Activated naive CD4-positive, alpha-beta T cell treated with anti-CD3 and anti-CD28 coated beads, Interleukin-2, amount 50 U/mL, for 24 hours (primary cell): Measurements from ENCODE around the gene PPP1R12B.
"Not testable (repeated sequence)": the region's sequence is repeated elsewhere in the genome, so short reads cannot be mapped to it uniquely, and the experiment has no call there.

Experiments used
- H3K27ac Mint-ChIP-seq: one replicate; pipeline ENCODE4 v1.8.0; 2021; ENCODE audit warnings: mild to moderate bottlenecking, mixed read lengths
- H3K27me3 Mint-ChIP-seq: one replicate; pipeline ENCODE4 v1.8.0; 2021; ENCODE audit warnings: mixed read lengths
- H3K36me3 Mint-ChIP-seq: one replicate; pipeline ENCODE4 v1.8.0; 2021; ENCODE audit warnings: mixed read lengths
- H3K4me1 Mint-ChIP-seq: one replicate; pipeline ENCODE4 v1.8.0; 2021; ENCODE audit warnings: mixed read lengths
- H3K4me3 Mint-ChIP-seq: one replicate; pipeline ENCODE4 v1.8.0; 2021; ENCODE audit warnings: mild to moderate bottlenecking, mixed read lengths
- H3K9me3 Mint-ChIP-seq: one replicate; pipeline ENCODE4 v1.8.0; 2021; ENCODE audit warnings: mixed read lengths

PPP1R12B gene

GRCh38 chr1:202370906-202371305, 22.4 kb downstream of the PPP1R12B start:
- not testable (repeated sequence) for H3K36me3 Mint-ChIP-seq, H3K27ac Mint-ChIP-seq, H3K4me3 Mint-ChIP-seq, H3K9me3 Mint-ChIP-seq, H3K27me3 Mint-ChIP-seq, H3K4me1 Mint-ChIP-seq

DNA sequence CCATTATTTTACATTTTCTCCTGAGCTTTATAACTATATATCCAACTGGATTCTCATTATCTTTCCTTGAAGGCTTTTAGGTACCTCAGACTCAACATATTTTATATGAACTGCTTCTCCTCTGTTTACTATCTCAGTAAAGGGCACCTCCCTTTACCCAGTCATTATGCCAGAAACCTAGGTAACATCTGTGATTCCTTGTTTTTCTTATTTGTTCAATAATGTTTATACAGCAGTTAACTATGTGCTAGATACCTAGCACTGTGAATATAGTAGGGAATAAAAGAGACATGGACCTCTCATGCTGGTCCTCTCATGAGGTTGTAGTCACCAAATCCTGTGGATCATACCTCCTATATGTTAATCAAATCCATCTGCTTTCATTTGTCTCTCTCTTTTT, 25.6 kb downstream of the PPP1R12B start:
- peaks cover 12% of the 10 kb centered on the region for H3K36me3 Mint-ChIP-seq
- H3K27ac Mint-ChIP-seq, result no peak overlapping the region
- no peaks in the 10 kb centered on the region for H3K9me3 Mint-ChIP-seq
- H3K27me3 Mint-ChIP-seq, result no peaks in the 10 kb centered on the region
- no peak overlapping the region for H3K4me3 Mint-ChIP-seq
- peaks cover 18% of the 10 kb centered on the region for H3K4me1 Mint-ChIP-seq

DNA sequence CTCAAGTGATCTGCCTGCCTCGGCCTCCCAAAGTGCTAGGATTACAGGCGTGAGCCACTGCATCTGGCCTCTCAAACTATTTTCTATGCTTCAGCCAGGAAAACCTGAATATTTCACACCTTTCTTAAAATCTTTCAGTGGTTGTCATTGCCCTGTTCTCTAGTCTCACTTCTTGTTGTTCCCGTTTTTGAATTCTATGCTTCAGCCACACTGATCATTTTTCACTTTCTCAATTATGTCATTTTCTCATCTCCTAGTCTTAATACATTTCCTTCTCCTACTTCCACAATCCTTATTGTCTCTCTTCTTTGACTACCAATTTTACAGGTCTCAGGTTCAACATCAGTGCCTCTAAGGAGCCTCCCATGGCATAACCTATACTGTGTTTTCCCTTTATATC, 26.7 kb downstream of the PPP1R12B start:
- Mint-ChIP-seq H3K36me3 (peaks cover 12% of the 10 kb centered on the region), H3K4me1 (peaks cover 28% of the 10 kb centered on the region)
- not testable (repeated sequence) for H3K4me3 Mint-ChIP-seq, H3K9me3 Mint-ChIP-seq, H3K27me3 Mint-ChIP-seq, H3K27ac Mint-ChIP-seq

DNA sequence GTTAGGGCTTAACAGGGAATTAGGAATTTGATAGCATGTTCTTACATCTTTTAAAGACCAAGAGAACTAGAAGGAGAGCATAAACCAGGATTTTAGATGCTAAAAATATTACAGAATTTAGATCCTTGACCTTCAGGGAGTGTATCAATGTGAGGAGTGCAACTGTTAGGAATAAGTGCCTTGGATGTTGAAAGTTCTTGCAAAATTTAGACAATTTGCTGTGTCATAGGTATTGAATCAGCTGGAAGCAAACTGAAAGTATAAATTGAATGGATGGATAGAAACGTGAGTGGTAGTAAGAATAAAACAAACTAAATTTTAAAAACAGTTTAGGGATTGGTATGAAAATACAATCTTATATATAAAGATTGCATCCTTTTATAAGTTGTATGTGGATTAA, 27.7 kb downstream of the PPP1R12B start:
- Mint-ChIP-seq H3K4me3 (no peak overlapping the region), H3K27ac (no peak overlapping the region), H3K27me3 (no peaks in the 10 kb centered on the region), H3K36me3 (peaks cover 13% of the 10 kb centered on the region), H3K4me1 (peaks cover 36% of the 10 kb centered on the region), H3K9me3 (no peaks in the 10 kb centered on the region)

DNA sequence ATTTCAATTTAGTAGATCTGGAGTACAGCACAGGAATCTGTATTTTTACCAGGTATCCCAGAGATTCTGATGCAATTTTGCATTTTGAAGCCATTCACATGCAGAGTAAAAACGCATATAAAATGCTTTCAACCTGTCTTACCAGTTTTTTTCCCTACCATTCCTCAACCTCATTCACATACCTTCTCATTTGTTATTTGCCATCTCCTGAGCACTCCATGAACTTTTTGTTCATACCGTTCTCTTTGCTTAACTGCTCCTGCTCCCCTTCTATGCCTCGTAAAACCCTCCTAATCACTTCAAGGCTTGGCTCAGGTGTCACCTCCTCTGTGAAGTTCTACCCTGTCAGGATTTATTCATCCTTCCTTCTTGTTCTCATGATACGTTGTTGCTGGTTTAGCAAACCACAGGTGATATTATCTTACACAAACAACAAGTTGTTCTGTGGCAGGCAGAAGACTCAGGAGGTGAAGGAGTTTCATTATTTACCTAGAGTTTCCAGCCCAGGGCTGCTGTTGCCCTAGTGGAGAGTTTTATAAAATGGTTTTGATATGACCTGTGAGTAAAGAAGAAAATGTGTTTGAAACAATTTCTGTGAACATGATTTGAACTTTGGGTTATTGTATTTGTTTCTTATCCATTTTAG, 31.5 kb downstream of the PPP1R12B start:
- H3K27me3 Mint-ChIP-seq, H3K9me3 Mint-ChIP-seq: not testable (repeated sequence)
- H3K4me3 Mint-ChIP-seq, result peak overlapping the region; percentile 24
- H3K4me1 Mint-ChIP-seq, result peaks cover 39% of the 10 kb centered on the region
- peak overlapping the region; percentile 36 for H3K27ac Mint-ChIP-seq
- peaks cover 13% of the 10 kb centered on the region for H3K36me3 Mint-ChIP-seq

DNA sequence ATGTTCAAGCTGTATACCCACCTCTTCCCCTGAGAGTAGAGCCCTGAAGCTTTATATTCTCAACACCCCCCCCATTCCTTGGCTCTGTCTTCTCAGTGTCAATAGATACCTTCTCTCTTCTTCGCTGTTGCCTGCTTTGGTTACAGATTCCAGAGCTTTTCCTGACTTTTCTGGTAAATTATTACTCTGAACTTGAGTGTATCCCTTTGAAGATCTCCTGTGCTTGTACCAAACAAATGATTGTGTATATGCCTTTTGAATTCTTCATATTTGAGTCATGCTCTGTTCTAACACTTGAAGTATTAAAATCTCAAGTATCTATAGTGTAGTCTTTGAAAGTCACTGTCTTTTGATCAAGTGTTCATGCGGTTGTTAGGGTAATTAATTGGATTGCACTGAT, 32.0 kb downstream of the PPP1R12B start:
- Mint-ChIP-seq H3K36me3 (peaks cover 10% of the 10 kb centered on the region), H3K4me1 (peaks cover 42% of the 10 kb centered on the region)
- H3K27ac Mint-ChIP-seq, H3K4me3 Mint-ChIP-seq, H3K27me3 Mint-ChIP-seq, H3K9me3 Mint-ChIP-seq: not testable (repeated sequence)

DNA sequence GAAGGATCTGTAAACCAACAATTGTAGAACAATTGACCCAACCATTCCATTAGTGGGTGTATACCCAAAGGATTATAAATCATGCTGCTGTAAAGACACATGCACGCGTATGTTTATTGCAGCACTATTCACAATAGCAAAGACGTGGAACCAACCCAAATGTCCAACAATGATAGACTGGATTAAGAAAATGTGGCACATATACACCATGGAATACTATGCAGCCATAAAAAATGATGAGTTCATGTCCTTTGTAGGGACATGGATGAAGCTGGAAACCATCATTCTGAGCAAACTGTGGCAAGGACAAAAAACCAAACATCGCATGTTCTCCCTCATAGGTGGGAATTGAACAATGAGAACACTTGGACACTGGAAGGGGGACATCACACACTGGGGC, 33.4 kb downstream of the PPP1R12B start:
- not testable (repeated sequence) for H3K27me3 Mint-ChIP-seq, H3K4me3 Mint-ChIP-seq, H3K9me3 Mint-ChIP-seq, H3K27ac Mint-ChIP-seq, H3K36me3 Mint-ChIP-seq
- H3K4me1 Mint-ChIP-seq, result peaks cover 38% of the 10 kb centered on the region

DNA sequence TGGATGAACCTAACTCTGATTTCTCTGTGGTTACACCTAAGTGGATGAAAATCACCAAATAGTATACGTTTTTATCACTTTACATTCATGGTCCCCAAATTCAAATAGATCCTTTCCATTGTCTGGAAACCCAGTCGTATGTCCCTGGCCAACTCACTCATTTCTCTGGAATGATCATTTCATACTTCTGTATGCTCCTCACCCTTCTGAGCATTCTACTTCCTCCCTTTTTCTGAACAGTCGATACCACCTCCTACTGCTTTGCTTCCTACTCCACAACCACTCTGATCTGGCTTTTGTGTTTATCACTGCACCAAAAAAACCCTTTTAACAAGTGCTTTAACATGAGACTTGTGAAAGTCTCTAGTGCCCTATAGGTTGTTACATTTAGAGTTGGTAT, 47.3 kb downstream of the PPP1R12B start:
- H3K9me3 Mint-ChIP-seq, H3K27me3 Mint-ChIP-seq, H3K36me3 Mint-ChIP-seq, H3K4me3 Mint-ChIP-seq, H3K27ac Mint-ChIP-seq: not testable (repeated sequence)
- peaks cover 15% of the 10 kb centered on the region for H3K4me1 Mint-ChIP-seq

- no peak overlapping the region for H3K27ac Mint-ChIP-seq
- H3K4me1 Mint-ChIP-seq, result peaks cover 18% of the 10 kb centered on the region
- H3K36me3 Mint-ChIP-seq, result no peaks in the 10 kb centered on the region
- H3K4me3 Mint-ChIP-seq, result no peak overlapping the region
- no peaks in the 10 kb centered on the region for H3K9me3 Mint-ChIP-seq
- H3K27me3 Mint-ChIP-seq, result no peaks in the 10 kb centered on the region
Observed at GRCh38 chr1:202397256-202397655, 48.8 kb downstream of the PPP1R12B start.

DNA sequence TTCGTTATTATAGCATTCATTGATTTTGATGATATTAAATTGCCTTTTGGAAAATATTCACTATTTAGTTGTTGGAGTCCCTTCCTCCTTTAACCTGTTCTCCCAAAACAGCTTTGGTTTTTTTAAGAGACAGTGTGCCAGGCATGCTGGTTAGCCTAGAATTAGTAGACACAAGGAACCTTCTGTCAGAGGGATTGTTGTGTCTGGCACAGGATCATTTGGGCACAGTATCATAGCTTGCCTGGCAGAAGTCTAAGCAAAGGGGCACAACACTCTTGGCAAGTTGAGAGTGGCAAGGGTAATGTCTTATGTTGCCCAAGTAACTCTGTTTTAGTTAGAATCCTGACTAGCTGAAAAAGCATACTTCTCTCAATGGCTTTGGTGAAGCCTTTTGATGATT, 49.9 kb downstream of the PPP1R12B start:
- H3K9me3 Mint-ChIP-seq, H3K36me3 Mint-ChIP-seq, H3K4me3 Mint-ChIP-seq, H3K27me3 Mint-ChIP-seq, H3K27ac Mint-ChIP-seq: not testable (repeated sequence)
- H3K4me1 Mint-ChIP-seq, result peaks cover 19% of the 10 kb centered on the region

- not testable (repeated sequence) for H3K9me3 Mint-ChIP-seq, H3K27me3 Mint-ChIP-seq, H3K4me3 Mint-ChIP-seq, H3K36me3 Mint-ChIP-seq, H3K27ac Mint-ChIP-seq
- H3K4me1 Mint-ChIP-seq, result peaks cover 15% of the 10 kb centered on the region
Observed at GRCh38 chr1:202401771-202402170, 53.3 kb downstream of the PPP1R12B start.

DNA sequence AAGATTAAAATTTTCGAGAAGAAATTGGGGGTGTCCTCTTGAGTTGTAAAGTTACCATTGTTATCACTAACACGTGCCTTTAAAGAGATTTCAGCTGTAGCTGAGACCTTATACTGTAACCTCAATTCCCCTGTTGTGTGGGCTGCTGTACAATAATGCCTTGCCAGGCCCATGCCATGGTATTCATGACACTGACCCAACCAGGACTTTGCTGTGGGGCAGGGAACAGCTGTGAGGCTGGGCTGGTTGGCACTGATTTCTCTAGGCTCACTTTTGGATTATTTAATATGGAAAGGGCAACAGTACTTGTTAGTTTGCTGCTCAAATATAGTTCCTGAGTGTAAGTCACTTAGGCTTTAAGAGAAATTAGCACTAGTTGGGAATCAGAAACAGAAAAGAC, 54.9 kb downstream of the PPP1R12B start:
- H3K4me1 Mint-ChIP-seq, result peaks cover 19% of the 10 kb centered on the region
- not testable (repeated sequence) for H3K4me3 Mint-ChIP-seq, H3K27me3 Mint-ChIP-seq, H3K9me3 Mint-ChIP-seq, H3K27ac Mint-ChIP-seq, H3K36me3 Mint-ChIP-seq

- Mint-ChIP-seq H3K27ac (no peak overlapping the region), H3K9me3 (no peaks in the 10 kb centered on the region), H3K27me3 (no peaks in the 10 kb centered on the region), H3K4me1 (peaks cover 22% of the 10 kb centered on the region), H3K36me3 (no peaks in the 10 kb centered on the region), H3K4me3 (no peak overlapping the region)
Observed at GRCh38 chr1:202405928-202406327, 57.4 kb downstream of the PPP1R12B start.

GRCh38 chr1:202406896-202407295, 58.4 kb downstream of the PPP1R12B start:
- H3K27me3 Mint-ChIP-seq, H3K9me3 Mint-ChIP-seq, H3K36me3 Mint-ChIP-seq, H3K4me3 Mint-ChIP-seq: not testable (repeated sequence)
- Mint-ChIP-seq H3K4me1 (peaks cover 26% of the 10 kb centered on the region), H3K27ac (peak overlapping the region; percentile 78)

- H3K9me3 Mint-ChIP-seq, H3K27me3 Mint-ChIP-seq, H3K4me3 Mint-ChIP-seq, H3K27ac Mint-ChIP-seq, H3K36me3 Mint-ChIP-seq: not testable (repeated sequence)
- H3K4me1 Mint-ChIP-seq, result peaks cover 25% of the 10 kb centered on the region
Observed at GRCh38 chr1:202407378-202407777, 58.9 kb downstream of the PPP1R12B start.

DNA sequence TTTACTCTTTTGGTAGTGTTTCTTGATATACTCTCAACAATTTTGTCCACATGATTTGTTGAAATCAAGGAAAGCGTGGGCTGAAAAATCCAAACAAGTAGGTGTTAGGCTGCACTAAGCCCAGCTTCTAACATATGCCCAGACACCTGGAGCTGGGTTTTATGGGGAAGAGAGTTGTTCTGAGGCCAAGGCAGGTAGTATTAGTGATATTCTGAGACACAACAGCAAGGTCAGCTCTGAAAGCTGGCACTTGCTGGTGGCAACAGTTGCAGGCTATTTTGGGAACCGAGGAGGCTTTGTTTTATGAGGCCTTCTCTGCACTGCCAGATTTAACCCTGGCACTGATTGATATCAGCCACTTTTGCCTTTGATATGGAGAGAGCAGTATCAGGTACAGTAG, 61.8 kb downstream of the PPP1R12B start:
- not testable (repeated sequence) for H3K9me3 Mint-ChIP-seq, H3K36me3 Mint-ChIP-seq, H3K27ac Mint-ChIP-seq, H3K27me3 Mint-ChIP-seq, H3K4me3 Mint-ChIP-seq
- H3K4me1 Mint-ChIP-seq, result peaks cover 25% of the 10 kb centered on the region

GRCh38 chr1:202410854-202411357, 62.4 kb downstream of the PPP1R12B start:
- not testable (repeated sequence) for H3K4me3 Mint-ChIP-seq, H3K27ac Mint-ChIP-seq, H3K36me3 Mint-ChIP-seq, H3K27me3 Mint-ChIP-seq, H3K9me3 Mint-ChIP-seq
- peaks cover 24% of the 10 kb centered on the region for H3K4me1 Mint-ChIP-seq
